ENCODE results near the gene FSIP1.

GRCh38 chr15:39593656-39594445 is 188.8 kb downstream of the FSIP1 start:
- TF ChIP-seq CTCF (IDR thresholded peaks at IDR 0.05), result no peak
- no peak for TF ChIP-seq POLR2A (IDR thresholded peaks at IDR 0.05)
